ENCODE measurements around the gene XRCC5.

GRCh38 chr2:216214768-216215167, 105.6 kb downstream of the XRCC5 start:
- no peak for TF ChIP-seq POLR2A (IDR thresholded peaks at IDR 0.05)
- no peak for TF ChIP-seq CTCF (IDR thresholded peaks at IDR 0.05)
- TF ChIP-seq EP300 (IDR thresholded peaks at IDR 0.05) = no peak

Measured in tibial nerve (tissue), 4 donors.